ENCODE data around the gene PAX7.

- TF ChIP-seq CTCF (IDR thresholded peaks at IDR 0.05) = no peak
- TF ChIP-seq EZH2 (IDR thresholded peaks at IDR 0.05; ENCODE audit: borderline replicate concordance, insufficient read depth, low read depth, low read length, poor library complexity, severe bottlenecking) = no peak
These were observed 24.0 kb upstream of the PAX7 start for GRCh38 chr1:18606443-18607288.

All from B cell (primary cell).